ENCODE results near the gene PRIMA1. TPM values are rescaled to one million over a fixed set of nuclear protein-coding genes. Genes with fewer than 3 reads are reported as not detected.

The PRIMA1 gene
- total RNA-seq, 2 experiments from 2014 or later = not detected

DNA sequence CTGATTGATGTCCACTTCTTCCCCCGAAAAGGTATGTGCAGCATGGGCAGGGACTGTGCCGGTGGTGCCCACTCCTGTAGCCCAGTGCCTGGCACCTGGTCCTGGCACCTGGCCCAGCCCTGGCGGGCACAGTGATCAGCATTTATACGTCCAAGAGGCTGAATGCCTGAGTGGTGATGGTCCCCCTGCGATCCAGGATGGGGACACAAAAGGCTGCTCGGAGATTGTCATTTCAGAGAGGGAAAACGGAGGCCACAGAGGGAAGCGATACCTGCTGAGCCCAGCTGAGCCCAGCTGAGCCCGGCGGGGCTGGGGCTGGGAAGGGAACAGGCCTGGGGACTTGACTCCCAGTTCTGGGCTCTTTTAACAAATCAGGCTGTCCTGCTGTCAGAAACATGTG lies 55.8 kb downstream of the PRIMA1 start:
- Mint-ChIP-seq H3K36me3 (ENCODE audit: low read depth) (no peaks in the 10 kb centered on the region), H3K9me3 (no peaks in the 10 kb centered on the region), H3K27ac (no peak overlapping the region), H3K4me3 (no peak overlapping the region), H3K4me1 (ENCODE audit: low read depth) (no peaks in the 10 kb centered on the region), H3K27me3 (ENCODE audit: low read depth) (peaks cover 6% of the 10 kb centered on the region)
- DNase-seq = no peak
- intact Hi-C loops (cut with micrococcal nuclease) = no loop called here
- CTCF ChIA-PET = no interaction called here

DNA sequence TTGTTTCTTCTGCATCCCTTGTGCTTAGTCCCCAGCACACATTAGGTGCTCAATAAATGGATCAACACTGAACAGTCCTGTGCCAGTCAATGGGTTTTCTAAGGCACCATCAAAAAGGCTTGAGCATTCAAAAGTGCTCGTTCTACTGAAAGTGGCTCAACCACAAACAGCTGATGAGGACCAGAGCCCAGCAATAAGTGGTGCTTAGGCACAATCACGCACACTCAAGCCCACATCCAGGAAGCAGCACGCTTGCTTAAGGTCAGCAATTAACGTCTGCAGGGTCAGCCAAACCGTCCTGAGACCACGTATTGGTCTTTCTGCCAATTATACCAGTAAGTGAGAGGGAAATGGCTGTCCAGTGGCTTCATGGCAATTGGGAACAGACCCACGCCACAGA lies 56.5 kb downstream of the PRIMA1 start:
- DNase-seq = no peak
- no peaks in the 10 kb centered on the region for H3K4me1 Mint-ChIP-seq (ENCODE audit: low read depth)
- H3K27ac Mint-ChIP-seq = no peak overlapping the region
- H3K27me3 Mint-ChIP-seq (ENCODE audit: low read depth) = peaks cover 3% of the 10 kb centered on the region
- CTCF ChIA-PET = no interaction called here
- H3K9me3 Mint-ChIP-seq = no peaks in the 10 kb centered on the region
- no peaks in the 10 kb centered on the region for H3K36me3 Mint-ChIP-seq (ENCODE audit: low read depth)
- intact Hi-C loops (cut with micrococcal nuclease) = no loop called here
- H3K4me3 Mint-ChIP-seq = no peak overlapping the region

DNA sequence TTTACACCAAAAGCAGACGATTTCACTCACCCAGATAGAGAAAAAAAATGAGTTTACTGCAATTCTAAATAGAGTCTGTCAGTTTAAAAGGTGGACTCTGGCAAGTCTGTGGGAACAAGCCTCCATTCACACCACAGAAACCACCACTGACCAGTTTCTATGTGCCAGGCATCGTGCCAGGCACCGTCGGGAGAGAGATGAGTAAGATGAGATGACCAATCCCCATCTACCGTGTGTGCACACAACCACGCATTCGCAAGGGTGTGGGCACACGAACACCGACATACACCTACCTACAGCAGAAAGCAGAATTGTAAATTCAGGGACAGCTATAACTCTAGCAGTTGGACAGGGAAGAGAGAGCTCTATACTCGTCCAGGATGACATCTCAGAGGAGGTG lies 58.3 kb downstream of the PRIMA1 start:
- Mint-ChIP-seq H3K36me3 (ENCODE audit: low read depth) (no peaks in the 10 kb centered on the region), H3K27me3 (ENCODE audit: low read depth) (peaks cover 3% of the 10 kb centered on the region), H3K4me1 (ENCODE audit: low read depth) (no peaks in the 10 kb centered on the region), H3K4me3 (no peak overlapping the region), H3K27ac (no peak overlapping the region), H3K9me3 (no peaks in the 10 kb centered on the region)
- DNase-seq = no peak
- intact Hi-C loops (cut with micrococcal nuclease) = no loop called here
- CTCF ChIA-PET = no interaction called here

DNA sequence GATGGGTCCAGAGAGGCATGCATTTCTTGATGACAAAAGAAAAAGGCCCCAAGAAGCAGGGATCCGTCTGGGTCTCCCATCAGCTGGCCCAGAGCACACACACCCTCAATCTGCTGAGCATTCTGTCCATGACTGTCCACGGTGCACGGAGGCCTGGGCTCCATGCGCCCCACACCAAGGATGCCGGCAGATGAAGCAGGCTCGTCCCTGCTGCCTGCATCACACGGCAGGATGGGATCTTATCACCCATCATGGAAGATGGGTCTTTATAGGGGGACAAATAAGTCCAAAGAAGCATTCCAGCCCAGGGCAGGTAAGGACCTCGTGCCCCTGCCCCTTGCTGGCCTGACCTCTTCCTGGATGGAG lies 59.7 kb downstream of the PRIMA1 start:
- peaks cover 3% of the 10 kb centered on the region for H3K27me3 Mint-ChIP-seq (ENCODE audit: low read depth)
- CTCF ChIA-PET = no interaction called here
- intact Hi-C loops (cut with micrococcal nuclease) = no loop called here

DNA sequence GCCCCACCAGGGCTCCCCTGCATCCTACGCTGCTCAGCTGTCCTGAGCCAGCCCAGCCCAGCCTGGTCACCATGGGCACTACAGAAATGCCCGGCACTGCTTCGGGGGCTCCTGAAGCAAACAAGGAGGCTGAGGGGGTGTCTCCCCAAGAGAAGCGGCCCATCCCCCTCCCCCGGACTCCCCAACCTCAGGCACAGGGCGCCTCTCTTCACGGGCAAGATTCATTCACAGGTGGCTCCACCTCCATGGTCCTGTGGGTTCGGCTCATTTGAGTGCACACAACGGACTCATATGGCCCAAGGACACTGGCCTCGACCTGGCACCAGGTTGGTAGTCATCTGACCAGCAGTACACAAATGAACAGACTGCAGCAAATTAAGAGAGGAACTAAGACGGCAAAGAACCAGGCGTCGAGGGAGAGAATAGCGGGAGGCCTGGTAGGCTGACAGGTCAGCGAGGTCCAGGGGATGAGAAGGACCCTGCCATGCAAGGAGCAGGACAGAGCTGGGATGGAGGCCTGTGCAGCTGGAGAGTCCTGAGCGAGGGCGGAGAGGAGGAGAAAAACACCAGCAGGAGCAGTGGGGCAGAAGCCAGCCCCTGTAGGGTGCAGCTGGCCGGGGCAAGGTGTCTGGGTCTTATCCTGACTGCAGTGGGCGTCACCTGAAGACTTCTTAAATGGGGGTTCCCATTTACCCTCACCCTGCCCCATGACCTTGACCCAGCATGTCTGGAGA lies 60.2 kb downstream of the PRIMA1 start:
- intact Hi-C loops (cut with micrococcal nuclease) = no loop called here
- Mint-ChIP-seq H3K4me1 (ENCODE audit: low read depth) (no peaks in the 10 kb centered on the region), H3K9me3 (no peaks in the 10 kb centered on the region), H3K27ac (no peak overlapping the region), H3K4me3 (no peak overlapping the region), H3K27me3 (ENCODE audit: low read depth) (peaks cover 3% of the 10 kb centered on the region), H3K36me3 (ENCODE audit: low read depth) (no peaks in the 10 kb centered on the region)
- CTCF ChIA-PET = no interaction called here
- no peak for DNase-seq

More for the DNA sequence above, 59.7 kb downstream of the PRIMA1 start:
- H3K36me3 Mint-ChIP-seq (ENCODE audit: low read depth) = no peaks in the 10 kb centered on the region
- no peaks in the 10 kb centered on the region for H3K9me3 Mint-ChIP-seq
- no peak overlapping the region for H3K4me3 Mint-ChIP-seq
- DNase-seq = no peak
- no peaks in the 10 kb centered on the region for H3K4me1 Mint-ChIP-seq (ENCODE audit: low read depth)
- H3K27ac Mint-ChIP-seq = no peak overlapping the region

DNA sequence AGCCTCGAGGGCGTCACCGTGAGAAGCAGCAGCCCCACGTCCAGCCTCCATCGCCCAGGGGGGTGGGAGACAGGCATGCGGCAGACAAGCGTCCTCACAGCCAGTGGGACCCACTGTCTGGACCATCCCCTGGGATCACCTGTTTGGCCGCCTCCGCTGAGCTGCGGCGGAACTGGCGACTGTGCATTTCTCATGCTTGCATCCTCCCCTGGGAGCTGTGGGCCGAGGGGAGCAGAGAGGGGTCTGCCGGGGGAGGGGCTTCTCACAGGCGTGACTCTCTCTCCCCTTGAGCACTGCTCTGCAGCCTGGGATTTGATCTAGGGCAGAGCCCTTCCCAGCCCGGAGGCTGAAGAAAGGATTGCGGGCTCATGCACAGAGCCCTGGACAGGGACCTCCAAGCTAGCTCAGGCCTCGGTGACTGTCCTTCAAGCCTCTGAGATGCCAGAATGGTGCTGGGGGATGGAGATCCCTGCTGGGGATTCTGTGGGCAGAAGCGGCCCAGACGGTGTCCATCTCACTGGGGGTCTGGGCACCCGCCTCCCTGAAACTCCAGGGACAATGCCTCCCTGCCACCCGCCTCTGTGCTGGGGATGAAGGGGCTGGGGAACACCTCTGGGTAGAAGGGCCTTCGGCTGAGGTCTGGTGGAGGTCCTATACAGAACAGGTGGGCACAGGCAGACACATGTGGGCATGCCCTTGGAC lies 61.1 kb downstream of the PRIMA1 start:
- no peak overlapping the region for H3K27ac Mint-ChIP-seq
- intact Hi-C loops (cut with micrococcal nuclease) = no loop called here
- DNase-seq = no peak
- no peaks in the 10 kb centered on the region for H3K36me3 Mint-ChIP-seq (ENCODE audit: low read depth)
- no peak overlapping the region for H3K4me3 Mint-ChIP-seq
- peaks cover 4% of the 10 kb centered on the region for H3K9me3 Mint-ChIP-seq
- CTCF ChIA-PET = no interaction called here
- H3K27me3 Mint-ChIP-seq (ENCODE audit: low read depth) = no peaks in the 10 kb centered on the region
- no peaks in the 10 kb centered on the region for H3K4me1 Mint-ChIP-seq (ENCODE audit: low read depth)

DNA sequence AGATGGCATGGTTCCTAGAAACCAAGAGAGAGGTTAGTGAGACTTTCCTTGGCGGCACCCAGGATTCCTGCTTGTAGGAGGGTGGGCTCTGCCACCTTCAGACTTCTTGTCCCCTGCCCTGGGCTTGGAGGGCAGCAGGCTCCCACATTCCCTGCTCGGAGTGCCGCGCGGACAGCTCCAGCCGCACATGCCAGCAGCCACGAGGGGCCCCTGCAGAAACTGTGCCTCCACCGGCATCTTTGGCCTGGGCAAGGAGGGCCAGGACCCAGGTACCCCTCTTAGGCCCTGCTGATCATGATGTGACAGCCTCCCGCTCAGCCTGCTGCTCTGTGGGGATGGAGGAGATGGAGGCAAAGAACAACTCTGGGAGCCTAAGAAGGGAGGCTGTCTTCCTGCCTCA lies 62.3 kb downstream of the PRIMA1 start:
- CTCF ChIA-PET = no interaction called here
- H3K4me1 Mint-ChIP-seq (ENCODE audit: low read depth) = no peaks in the 10 kb centered on the region
- H3K27ac Mint-ChIP-seq = no peak overlapping the region
- no peak overlapping the region for H3K4me3 Mint-ChIP-seq
- H3K36me3 Mint-ChIP-seq (ENCODE audit: low read depth) = no peaks in the 10 kb centered on the region
- H3K27me3 Mint-ChIP-seq (ENCODE audit: low read depth) = no peaks in the 10 kb centered on the region
- peaks cover 4% of the 10 kb centered on the region for H3K9me3 Mint-ChIP-seq
- no peak for DNase-seq
- intact Hi-C loops (cut with micrococcal nuclease) = no loop called here

DNA sequence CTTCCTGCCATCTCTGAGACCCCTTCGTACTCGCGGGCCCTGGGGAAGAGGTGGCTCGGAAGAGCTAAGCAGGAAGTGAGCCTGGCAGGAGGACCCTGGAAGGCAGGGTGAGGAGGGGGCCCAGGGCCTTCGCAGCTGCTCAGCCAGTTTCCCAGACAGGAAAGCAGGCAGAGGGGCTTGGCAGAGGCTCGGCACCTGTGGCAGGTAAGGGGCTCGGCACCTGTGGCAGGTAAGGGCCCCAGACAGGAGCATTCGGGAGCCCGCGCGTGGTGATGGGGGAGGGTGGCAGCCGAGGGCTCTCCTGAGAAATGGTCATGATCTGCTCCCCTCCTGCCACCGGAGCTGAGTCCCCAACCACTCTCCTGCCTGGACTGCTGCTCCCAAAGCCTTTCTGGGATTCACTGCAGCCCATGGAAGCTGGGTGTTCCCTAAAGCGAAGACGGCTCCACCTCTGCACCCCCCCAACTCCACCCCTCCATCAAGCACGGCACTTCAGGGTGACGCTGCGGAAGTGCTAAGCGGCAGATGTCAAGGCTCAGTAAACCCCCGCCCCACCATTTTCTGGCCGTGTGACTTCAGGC lies 63.2 kb downstream of the PRIMA1 start:
- H3K4me1 Mint-ChIP-seq (ENCODE audit: low read depth) = no peaks in the 10 kb centered on the region
- no peak for DNase-seq
- H3K4me3 Mint-ChIP-seq = no peak overlapping the region
- no peaks in the 10 kb centered on the region for H3K27me3 Mint-ChIP-seq (ENCODE audit: low read depth)
- H3K27ac Mint-ChIP-seq = no peak overlapping the region
- intact Hi-C loops (cut with micrococcal nuclease) = no loop called here
- CTCF ChIA-PET = no interaction called here
- H3K36me3 Mint-ChIP-seq (ENCODE audit: low read depth) = no peaks in the 10 kb centered on the region
- peaks cover 4% of the 10 kb centered on the region for H3K9me3 Mint-ChIP-seq

DNA sequence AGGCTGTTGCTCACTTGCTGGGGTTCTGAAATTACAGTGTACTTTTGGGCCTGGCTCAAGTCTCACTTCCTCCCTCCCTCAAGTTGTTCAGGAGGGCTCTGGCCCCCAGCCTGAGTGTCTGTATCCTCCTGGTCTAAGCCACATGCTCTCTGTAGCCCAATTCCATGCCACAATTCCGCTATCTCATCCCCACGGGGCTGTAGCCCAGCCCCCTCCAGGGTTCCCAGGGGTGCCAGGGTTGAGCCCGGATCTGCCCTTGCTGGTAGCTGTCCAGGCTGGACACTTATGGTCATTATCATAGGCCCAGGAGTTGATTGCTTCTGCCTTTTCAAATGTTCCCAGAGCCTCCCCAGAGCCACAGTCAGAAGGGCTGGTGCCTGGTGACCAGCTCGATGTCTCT lies 65.3 kb downstream of the PRIMA1 start:
- DNase-seq = no peak
- Mint-ChIP-seq H3K9me3 (peaks cover 4% of the 10 kb centered on the region), H3K4me1 (ENCODE audit: low read depth) (no peaks in the 10 kb centered on the region), H3K36me3 (ENCODE audit: low read depth) (no peaks in the 10 kb centered on the region), H3K27me3 (ENCODE audit: low read depth) (no peaks in the 10 kb centered on the region), H3K4me3 (no peak overlapping the region), H3K27ac (no peak overlapping the region)
- intact Hi-C loops (cut with micrococcal nuclease) = no loop called here
- CTCF ChIA-PET = interaction anchor here (1.8 kb wide), 1 partner anchor 50 kb away, joined by 4 read pairs; no protein-coding TSS in a partner anchor

DNA sequence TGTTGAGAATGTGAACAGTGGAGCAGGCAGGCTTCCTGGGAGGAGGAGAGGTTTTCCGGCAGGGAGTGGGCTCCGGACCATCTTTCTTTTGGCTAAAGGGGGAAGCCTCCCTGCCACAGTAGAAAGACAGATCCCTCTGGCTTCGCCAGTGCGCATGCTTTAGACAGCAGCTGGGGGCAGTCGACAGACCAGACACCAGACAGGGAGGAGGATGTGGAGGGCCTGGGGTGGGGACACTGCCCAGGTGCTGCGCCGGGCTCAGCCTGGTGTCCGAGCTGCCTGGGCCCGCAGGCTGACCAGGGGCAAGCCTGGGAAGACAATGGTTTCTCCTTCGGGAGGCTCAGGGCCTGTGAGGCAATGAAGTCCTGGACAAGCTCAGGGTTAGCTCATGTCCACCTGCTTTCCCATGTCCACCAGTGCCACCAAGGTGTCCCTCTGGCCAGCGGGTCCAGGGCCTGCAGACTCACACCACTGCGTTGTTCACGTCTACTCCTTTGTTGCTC lies 67.3 kb downstream of the PRIMA1 start:
- H3K4me1 Mint-ChIP-seq (ENCODE audit: low read depth) = no peaks in the 10 kb centered on the region
- peaks cover 4% of the 10 kb centered on the region for H3K9me3 Mint-ChIP-seq
- CTCF ChIA-PET = no interaction called here
- no peaks in the 10 kb centered on the region for H3K36me3 Mint-ChIP-seq (ENCODE audit: low read depth)
- H3K27ac Mint-ChIP-seq = no peak overlapping the region
- intact Hi-C loops (cut with micrococcal nuclease) = no loop called here
- no peaks in the 10 kb centered on the region for H3K27me3 Mint-ChIP-seq (ENCODE audit: low read depth)
- H3K4me3 Mint-ChIP-seq = no peak overlapping the region
- DNase-seq = no peak

DNA sequence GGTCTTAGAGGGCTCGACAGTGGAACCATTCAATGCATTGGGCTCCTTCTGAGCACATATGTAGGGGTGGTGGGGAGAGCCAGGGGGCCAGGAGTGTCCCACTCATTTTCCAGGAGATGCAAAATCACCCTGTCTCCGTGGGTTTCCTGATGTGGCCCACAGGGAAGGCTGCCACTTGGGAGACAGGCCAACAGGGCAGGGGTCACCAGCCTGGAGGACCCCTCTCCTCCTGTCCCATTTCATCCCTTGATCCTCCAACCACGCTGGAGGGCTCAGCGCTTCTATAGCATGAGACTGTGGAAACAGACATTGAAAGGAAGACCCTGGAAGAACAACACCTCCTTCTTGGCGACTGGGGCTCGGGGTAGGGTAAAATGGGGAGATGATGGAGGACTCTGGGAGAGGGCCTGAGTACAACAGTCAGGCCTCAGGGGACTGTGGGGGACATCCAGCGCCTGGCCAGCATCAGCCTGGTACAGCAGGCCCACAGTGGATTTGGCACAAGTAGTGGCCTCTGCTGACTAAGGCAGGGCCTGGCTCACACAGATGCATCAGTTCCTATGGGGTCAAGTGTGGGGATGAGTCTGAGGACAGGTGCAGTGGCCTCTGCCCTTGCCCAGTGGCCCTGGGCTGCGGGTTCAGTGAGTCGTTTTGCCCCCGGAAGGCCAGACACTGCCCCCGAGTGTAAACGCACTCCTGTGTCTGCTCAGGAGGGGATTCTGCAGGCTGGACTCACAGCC lies 68.0 kb downstream of the PRIMA1 start:
- Mint-ChIP-seq H3K4me1 (ENCODE audit: low read depth) (no peaks in the 10 kb centered on the region), H3K27ac (no peak overlapping the region), H3K9me3 (peaks cover 4% of the 10 kb centered on the region), H3K36me3 (ENCODE audit: low read depth) (no peaks in the 10 kb centered on the region), H3K4me3 (no peak overlapping the region), H3K27me3 (ENCODE audit: low read depth) (no peaks in the 10 kb centered on the region)
- intact Hi-C loops (cut with micrococcal nuclease) = no loop called here
- no peak for DNase-seq
- CTCF ChIA-PET = no interaction called here

DNA sequence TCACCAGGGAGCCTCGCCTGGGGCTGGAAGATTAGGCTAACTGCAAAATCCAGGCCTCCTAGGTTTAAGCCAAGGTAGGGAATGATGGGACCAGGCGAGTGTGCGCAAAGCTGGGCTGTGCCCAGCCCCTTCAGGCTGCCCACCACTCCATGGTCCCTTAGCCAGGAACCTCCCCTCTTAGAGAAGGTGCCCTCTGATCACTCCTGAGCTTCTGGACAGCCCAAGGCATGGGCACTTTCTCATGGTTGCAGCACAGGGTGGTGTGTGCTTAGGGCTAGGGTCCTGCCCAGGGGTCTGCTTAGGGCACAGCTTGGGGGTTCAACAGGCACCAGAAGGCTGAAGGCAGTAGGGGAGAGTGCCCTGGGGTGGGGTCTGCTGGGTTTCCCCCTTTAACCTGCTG lies 69.0 kb downstream of the PRIMA1 start:
- H3K4me1 Mint-ChIP-seq (ENCODE audit: low read depth) = no peaks in the 10 kb centered on the region
- no peak overlapping the region for H3K4me3 Mint-ChIP-seq
- no peak for DNase-seq
- CTCF ChIA-PET = no interaction called here
- no peak overlapping the region for H3K27ac Mint-ChIP-seq
- peaks cover 4% of the 10 kb centered on the region for H3K9me3 Mint-ChIP-seq
- H3K36me3 Mint-ChIP-seq (ENCODE audit: low read depth) = no peaks in the 10 kb centered on the region
- H3K27me3 Mint-ChIP-seq (ENCODE audit: low read depth) = no peaks in the 10 kb centered on the region
- intact Hi-C loops (cut with micrococcal nuclease) = no loop called here

Data from activated naive CD4-positive, alpha-beta T cell treated with anti-CD3 and anti-CD28 coated beads for 36 hours (primary cell).